ENCODE measurements around the gene CA12. TPM values are rescaled to one million over a fixed set of nuclear protein-coding genes. Genes with fewer than 3 reads are reported as not detected.

CA12 gene
- total and polyA plus RNA-seq, 9 of the 15 experiments (the other 6 are each of a cell fraction or from before 2014, with no cell fraction given): 0.01 to 0.78 (median 0.15) TPM; not detected in 1

- no peak for TF ChIP-seq MECOM (CRISPR knock-in tag; IDR thresholded peaks at IDR 0.05)
- TF ChIP-seq ZBTB33 (CRISPR knock-in tag; IDR thresholded peaks at IDR 0.05): peak; percentile 82
- peak; percentile 66 for TF ChIP-seq ZNF395 (CRISPR knock-in tag; IDR thresholded peaks at IDR 0.05)
- peak; percentile 86 for TF ChIP-seq CC2D1A (IDR thresholded peaks at IDR 0.05)
- TF ChIP-seq CTBP1 (IDR thresholded peaks at IDR 0.05; ENCODE audit: borderline replicate concordance): peak; percentile 99
- peak; percentile 33 for TF ChIP-seq TAF9B (IDR thresholded peaks at IDR 0.05; ENCODE audit: partially characterized antibody)
- no peak for TF ChIP-seq SP2 (IDR thresholded peaks at IDR 0.05; ENCODE audit: extremely low read depth, low read depth, low read length, poor library complexity, severe bottlenecking)
- no peak; the same call in 1 of the 2 replicates for TF ChIP-seq CUX1 (CRISPR knock-in tag; IDR thresholded peaks at IDR 0.05)
- TF ChIP-seq C11orf30 (IDR thresholded peaks at IDR 0.05; ENCODE audit: low read depth): no peak
- TF ChIP-seq SMAD1 (IDR thresholded peaks at IDR 0.05; ENCODE audit: low read depth, low read length, partially characterized antibody): no peak
- peak; percentile 94 for TF ChIP-seq NCOA1 (IDR thresholded peaks at IDR 0.05; ENCODE audit: low read depth)
- TF ChIP-seq ZNF134 (CRISPR knock-in tag; conservative IDR thresholded peaks at IDR 0.05): no peak
- no peak for TF ChIP-seq BACH1 (tag; IDR thresholded peaks at IDR 0.05)
- TF ChIP-seq KAT7 (CRISPR knock-in tag; IDR thresholded peaks at IDR 0.05; ENCODE audit: borderline replicate concordance): no peak
- TF ChIP-seq POLR2AphosphoS5 (IDR thresholded peaks at IDR 0.05; ENCODE audit: control insufficient read depth, insufficient read depth, low read depth, low read length): 0 out of 2 replicates have a peak, but pooled peaks have one; percentile 30
- no peak for TF ChIP-seq ZNF778 (CRISPR knock-in tag; IDR thresholded peaks at IDR 0.05)
- no peak for TF ChIP-seq MCM5 (IDR thresholded peaks at IDR 0.05; ENCODE audit: low read depth)
- TF ChIP-seq FOXO4 (CRISPR knock-in tag; IDR thresholded peaks at IDR 0.05): no peak
- TF ChIP-seq ATF1 (CRISPR knock-in tag; IDR thresholded peaks at IDR 0.05): no peak
- TF ChIP-seq ATF1 (tag; IDR thresholded peaks at IDR 0.05): peak; percentile 35
Measured at GRCh38 chr15:63395730-63396151, 14.1 kb upstream of the CA12 start (continued).
